Cardiac muscle cell (in vitro differentiated cells and primary cell): ENCODE measurements around the gene RLF. TPM values are rescaled to one million over a fixed set of nuclear protein-coding genes. Genes with fewer than 3 reads are reported as not detected.

ENCODE experiments used
- DNase-seq, 2 donors: peaks; one replicate each; pipeline versions ENCODE4 v3.0.0 to v3.0.0-alpha.2; 2010 to 2017; ENCODE audit warnings: low read depth in 1 of 2, low spot score in 1 of 2
- H3K27ac ChIP-seq: fragments of 200-600 bp; sonication (generic); 2 replicates; pipeline ENCODE4 v1.5.1; 2016
- H3K27me3 ChIP-seq: fragments of 200-600 bp; sonication (generic); 2 replicates; pipeline ENCODE4 v1.6.0; 2016; ENCODE audit warnings: control low read depth
- H3K36me3 ChIP-seq: fragments of 200-600 bp; sonication (generic); 2 replicates; pipeline ENCODE4 v1.5.1; 2016; ENCODE audit warnings: control low read depth
- H3K4me1 ChIP-seq: fragments of 200-600 bp; sonication (generic); 2 replicates; pipeline ENCODE4 v1.8.1; 2017; ENCODE audit warnings: low read depth, mild to moderate bottlenecking, mixed run types
- H3K4me3 ChIP-seq: fragments of 200-600 bp; sonication (generic); 2 replicates; pipeline ENCODE4 v1.5.1; 2016; ENCODE audit warnings: mild to moderate bottlenecking
- H3K9me3 ChIP-seq: fragments of 200-600 bp; sonication (generic); 2 replicates; pipeline ENCODE4 v1.5.1; 2017; ENCODE audit warnings: low read depth, mild to moderate bottlenecking, control low read depth
- CTCF ChIP-seq: IDR thresholded peaks from 2 replicates; pipeline ENCODE4 v1.5.1; 2012; ENCODE audit warnings: low read depth, mild to moderate bottlenecking, low read length
- polyA plus RNA-seq: library from polyadenylated mRNA; unstranded; fragments of >200 nt; fragmentation: Nextera tagmentation; extraction: Ambion mirVana; gene quantifications from 2 replicates; pipeline ENCODE4 v1.2.1, GENCODE V29; 2016
- total RNA-seq: library from RNA; depleted of rRNA; stranded (reverse); fragments of >200 nt; gene quantifications from 2 replicates; pipeline ENCODE4 v1.2.3, GENCODE V29; 2016

Gene RLF
- total and polyA plus RNA-seq, 2 experiments from 2014 or later, result 6.7 to 27.5 TPM

GRCh38 chr1:40141878-40142535, 19.2 kb upstream of the RLF start:
- no peak overlapping the region for H3K27ac ChIP-seq
- H3K27me3 ChIP-seq, result peaks cover 35% of the 10 kb centered on the region
- H3K36me3 ChIP-seq, result no peaks in the 10 kb centered on the region
- no peaks in the 10 kb centered on the region for H3K4me1 ChIP-seq
- no peaks in the 10 kb centered on the region for H3K9me3 ChIP-seq
- no peak for TF ChIP-seq CTCF
- peak in 1 of 2 donors; percentile 32 for DNase-seq
- no peak overlapping the region for H3K4me3 ChIP-seq

- Histone ChIP-seq H3K9me3 (no peaks in the 10 kb centered on the region), H3K4me1 (no peaks in the 10 kb centered on the region), H3K36me3 (no peaks in the 10 kb centered on the region), H3K27me3 (peaks cover 53% of the 10 kb centered on the region), H3K27ac (no peak overlapping the region), H3K4me3 (no peak overlapping the region)
- peak; percentile 78 to 89 for DNase-seq
- TF ChIP-seq CTCF, result peak; percentile 85
Measured at GRCh38 chr1:40143891-40144575, 17.2 kb upstream of the RLF start.

- Histone ChIP-seq H3K36me3 (no peaks in the 10 kb centered on the region), H3K4me3 (no peak overlapping the region), H3K4me1 (no peaks in the 10 kb centered on the region), H3K27ac (no peak overlapping the region), H3K9me3 (no peaks in the 10 kb centered on the region), H3K27me3 (peaks cover 45% of the 10 kb centered on the region)
- DNase-seq, result no peak
- no peak for TF ChIP-seq CTCF
Measured at GRCh38 chr1:40151457-40152079, 9.6 kb upstream of the RLF start.

GRCh38 chr1:40153073-40153770, 8.0 kb upstream of the RLF start:
- Histone ChIP-seq H3K4me1 (no peaks in the 10 kb centered on the region), H3K27ac (no peak overlapping the region), H3K9me3 (no peaks in the 10 kb centered on the region), H3K4me3 (no peak overlapping the region), H3K27me3 (peaks cover 38% of the 10 kb centered on the region), H3K36me3 (no peaks in the 10 kb centered on the region)
- peak; percentile 44 to 79 for DNase-seq
- TF ChIP-seq CTCF, result peak; percentile 77

- H3K27ac ChIP-seq, result no peak overlapping the region
- H3K36me3 ChIP-seq, result no peaks in the 10 kb centered on the region
- no peaks in the 10 kb centered on the region for H3K4me1 ChIP-seq
- no peak for TF ChIP-seq CTCF
- H3K9me3 ChIP-seq, result no peaks in the 10 kb centered on the region
- no peak overlapping the region for H3K4me3 ChIP-seq
- DNase-seq, result no peak
- peaks cover 36% of the 10 kb centered on the region for H3K27me3 ChIP-seq
Measured at GRCh38 chr1:40155135-40155534, 6.1 kb upstream of the RLF start.
